ENCODE data around the gene CDC5L. TPM values are rescaled to one million over a fixed set of nuclear protein-coding genes. Genes with fewer than 3 reads are reported as not detected.

CDC5L gene
- total and polyA plus RNA-seq, 2 experiments from 2014 or later = 27.0 to 32.5 TPM

GRCh38 chr6:44409207-44409794 lies 21.8 kb downstream of the CDC5L start:
- H3K4me1 Mint-ChIP-seq = no peaks in the 10 kb centered on the region
- Histone ChIP-seq H3K27ac (ENCODE audit: low read depth) (no peak overlapping the region), H4K20me1 (replicated peaks; ENCODE audit: insufficient read depth) (peaks cover 20% of the 10 kb centered on the region), H3K9me2 (ENCODE audit: insufficient read depth) (no peaks in the 10 kb centered on the region), H3K4me2 (no peak overlapping the region), H3K36me3 (ENCODE audit: insufficient read depth) (peaks cover 46% of the 10 kb centered on the region), H3K4me1 (ENCODE audit: insufficient read depth) (no peaks in the 10 kb centered on the region), H3F3A (replicated peaks; ENCODE audit: low read depth) (no peaks in the 10 kb centered on the region), H3K79me2 (replicated peaks; ENCODE audit: insufficient read depth) (peaks cover 33% of the 10 kb centered on the region), H2AFZ (no peak overlapping the region), H3K27me3 (ENCODE audit: insufficient read depth) (no peaks in the 10 kb centered on the region), H3K4me3 (no peak overlapping the region)
- H3K27ac Mint-ChIP-seq = no peak overlapping the region
- H3K4me3 Mint-ChIP-seq = no peak overlapping the region
- no peaks in the 10 kb centered on the region for H3K27me3 Mint-ChIP-seq (ENCODE audit: insufficient read depth, low read depth, poor library complexity)
- no peak for ATAC-seq
- DNase-seq (ENCODE audit: low spot score) = no peak
- peaks cover 73% of the 10 kb centered on the region for H3K36me3 Mint-ChIP-seq (ENCODE audit: low read depth)
- H3K9me3 Mint-ChIP-seq = no peaks in the 10 kb centered on the region
- TF ChIP-seq, protein P1, sequence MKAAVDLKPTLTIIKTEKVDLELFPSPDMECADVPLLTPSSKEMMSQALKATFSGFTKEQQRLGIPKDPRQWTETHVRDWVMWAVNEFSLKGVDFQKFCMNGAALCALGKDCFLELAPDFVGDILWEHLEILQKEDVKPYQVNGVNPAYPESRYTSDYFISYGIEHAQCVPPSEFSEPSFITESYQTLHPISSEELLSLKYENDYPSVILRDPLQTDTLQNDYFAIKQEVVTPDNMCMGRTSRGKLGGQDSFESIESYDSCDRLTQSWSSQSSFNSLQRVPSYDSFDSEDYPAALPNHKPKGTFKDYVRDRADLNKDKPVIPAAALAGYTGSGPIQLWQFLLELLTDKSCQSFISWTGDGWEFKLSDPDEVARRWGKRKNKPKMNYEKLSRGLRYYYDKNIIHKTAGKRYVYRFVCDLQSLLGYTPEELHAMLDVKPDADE (IDR thresholded peaks at IDR 0.05) = no peak
- TF ChIP-seq ZNF114 (CRISPR knock-in tag; IDR thresholded peaks at IDR 0.05) (no peak), CTCF (conservative IDR thresholded peaks at IDR 0.05; ENCODE audit: low read depth in 2 of 2) (no peak), JUNB (IDR thresholded peaks at IDR 0.05; ENCODE audit: unreplicated experiment) (no peak), STAT1 (IDR thresholded peaks at IDR 0.05; ENCODE audit: unreplicated experiment) (no peak), POLR2AphosphoS5 (IDR thresholded peaks at IDR 0.05; ENCODE audit: low read depth) (no peak), NANOG (IDR thresholded peaks at IDR 0.05; ENCODE audit: borderline replicate concordance) (no peak), CREB1 (CRISPR knock-in tag; IDR thresholded peaks at IDR 0.05; ENCODE audit: low read depth) (no peak), EZH2 (IDR thresholded peaks at IDR 0.05; ENCODE audit: low read depth, unreplicated experiment) (no peak), EZH2phosphoT487 (IDR thresholded peaks at IDR 0.05; ENCODE audit: unreplicated experiment) (no peak), ZNF331 (CRISPR knock-in tag; IDR thresholded peaks at IDR 0.05; ENCODE audit: low read depth) (no peak)
- TF ChIP-seq, protein P2, sequence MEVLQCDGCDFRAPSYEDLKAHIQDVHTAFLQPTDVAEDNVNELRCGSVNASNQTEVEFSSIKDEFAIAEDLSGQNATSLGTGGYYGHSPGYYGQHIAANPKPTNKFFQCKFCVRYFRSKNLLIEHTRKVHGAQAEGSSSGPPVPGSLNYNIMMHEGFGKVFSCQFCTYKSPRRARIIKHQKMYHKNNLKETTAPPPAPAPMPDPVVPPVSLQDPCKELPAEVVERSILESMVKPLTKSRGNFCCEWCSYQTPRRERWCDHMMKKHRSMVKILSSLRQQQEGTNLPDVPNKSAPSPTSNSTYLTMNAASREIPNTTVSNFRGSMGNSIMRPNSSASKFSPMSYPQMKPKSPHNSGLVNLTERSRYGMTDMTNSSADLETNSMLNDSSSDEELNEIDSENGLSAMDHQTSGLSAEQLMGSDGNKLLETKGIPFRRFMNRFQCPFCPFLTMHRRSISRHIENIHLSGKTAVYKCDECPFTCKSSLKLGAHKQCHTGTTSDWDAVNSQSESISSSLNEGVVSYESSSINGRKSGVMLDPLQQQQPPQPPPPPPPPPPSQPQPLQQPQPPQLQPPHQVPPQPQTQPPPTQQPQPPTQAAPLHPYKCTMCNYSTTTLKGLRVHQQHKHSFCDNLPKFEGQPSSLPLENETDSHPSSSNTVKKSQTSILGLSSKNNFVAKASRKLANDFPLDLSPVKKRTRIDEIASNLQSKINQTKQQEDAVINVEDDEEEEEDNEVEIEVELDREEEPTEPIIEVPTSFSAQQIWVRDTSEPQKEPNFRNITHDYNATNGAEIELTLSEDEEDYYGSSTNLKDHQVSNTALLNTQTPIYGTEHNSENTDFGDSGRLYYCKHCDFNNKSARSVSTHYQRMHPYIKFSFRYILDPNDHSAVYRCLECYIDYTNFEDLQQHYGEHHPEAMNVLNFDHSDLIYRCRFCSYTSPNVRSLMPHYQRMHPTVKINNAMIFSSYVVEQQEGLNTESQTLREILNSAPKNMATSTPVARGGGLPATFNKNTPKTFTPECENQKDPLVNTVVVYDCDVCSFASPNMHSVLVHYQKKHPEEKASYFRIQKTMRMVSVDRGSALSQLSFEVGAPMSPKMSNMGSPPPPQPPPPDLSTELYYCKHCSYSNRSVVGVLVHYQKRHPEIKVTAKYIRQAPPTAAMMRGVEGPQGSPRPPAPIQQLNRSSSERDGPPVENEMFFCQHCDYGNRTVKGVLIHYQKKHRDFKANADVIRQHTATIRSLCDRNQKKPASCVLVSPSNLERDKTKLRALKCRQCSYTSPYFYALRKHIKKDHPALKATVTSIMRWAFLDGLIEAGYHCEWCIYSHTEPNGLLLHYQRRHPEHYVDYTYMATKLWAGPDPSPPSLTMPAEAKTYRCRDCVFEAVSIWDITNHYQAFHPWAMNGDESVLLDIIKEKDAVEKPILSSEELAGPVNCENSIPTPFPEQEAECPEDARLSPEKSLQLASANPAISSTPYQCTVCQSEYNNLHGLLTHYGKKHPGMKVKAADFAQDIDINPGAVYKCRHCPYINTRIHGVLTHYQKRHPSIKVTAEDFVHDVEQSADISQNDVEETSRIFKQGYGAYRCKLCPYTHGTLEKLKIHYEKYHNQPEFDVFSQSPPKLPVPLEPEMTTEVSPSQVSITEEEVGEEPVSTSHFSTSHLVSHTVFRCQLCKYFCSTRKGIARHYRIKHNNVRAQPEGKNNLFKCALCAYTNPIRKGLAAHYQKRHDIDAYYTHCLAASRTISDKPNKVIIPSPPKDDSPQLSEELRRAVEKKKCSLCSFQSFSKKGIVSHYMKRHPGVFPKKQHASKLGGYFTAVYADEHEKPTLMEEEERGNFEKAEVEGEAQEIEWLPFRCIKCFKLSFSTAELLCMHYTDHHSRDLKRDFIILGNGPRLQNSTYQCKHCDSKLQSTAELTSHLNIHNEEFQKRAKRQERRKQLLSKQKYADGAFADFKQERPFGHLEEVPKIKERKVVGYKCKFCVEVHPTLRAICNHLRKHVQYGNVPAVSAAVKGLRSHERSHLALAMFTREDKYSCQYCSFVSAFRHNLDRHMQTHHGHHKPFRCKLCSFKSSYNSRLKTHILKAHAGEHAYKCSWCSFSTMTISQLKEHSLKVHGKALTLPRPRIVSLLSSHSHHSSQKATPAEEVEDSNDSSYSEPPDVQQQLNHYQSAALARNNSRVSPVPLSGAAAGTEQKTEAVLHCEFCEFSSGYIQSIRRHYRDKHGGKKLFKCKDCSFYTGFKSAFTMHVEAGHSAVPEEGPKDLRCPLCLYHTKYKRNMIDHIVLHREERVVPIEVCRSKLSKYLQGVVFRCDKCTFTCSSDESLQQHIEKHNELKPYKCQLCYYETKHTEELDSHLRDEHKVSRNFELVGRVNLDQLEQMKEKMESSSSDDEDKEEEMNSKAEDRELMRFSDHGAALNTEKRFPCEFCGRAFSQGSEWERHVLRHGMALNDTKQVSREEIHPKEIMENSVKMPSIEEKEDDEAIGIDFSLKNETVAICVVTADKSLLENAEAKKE (CRISPR knock-in tag; IDR thresholded peaks at IDR 0.05) = no peak
- TF ChIP-seq, protein P3, sequence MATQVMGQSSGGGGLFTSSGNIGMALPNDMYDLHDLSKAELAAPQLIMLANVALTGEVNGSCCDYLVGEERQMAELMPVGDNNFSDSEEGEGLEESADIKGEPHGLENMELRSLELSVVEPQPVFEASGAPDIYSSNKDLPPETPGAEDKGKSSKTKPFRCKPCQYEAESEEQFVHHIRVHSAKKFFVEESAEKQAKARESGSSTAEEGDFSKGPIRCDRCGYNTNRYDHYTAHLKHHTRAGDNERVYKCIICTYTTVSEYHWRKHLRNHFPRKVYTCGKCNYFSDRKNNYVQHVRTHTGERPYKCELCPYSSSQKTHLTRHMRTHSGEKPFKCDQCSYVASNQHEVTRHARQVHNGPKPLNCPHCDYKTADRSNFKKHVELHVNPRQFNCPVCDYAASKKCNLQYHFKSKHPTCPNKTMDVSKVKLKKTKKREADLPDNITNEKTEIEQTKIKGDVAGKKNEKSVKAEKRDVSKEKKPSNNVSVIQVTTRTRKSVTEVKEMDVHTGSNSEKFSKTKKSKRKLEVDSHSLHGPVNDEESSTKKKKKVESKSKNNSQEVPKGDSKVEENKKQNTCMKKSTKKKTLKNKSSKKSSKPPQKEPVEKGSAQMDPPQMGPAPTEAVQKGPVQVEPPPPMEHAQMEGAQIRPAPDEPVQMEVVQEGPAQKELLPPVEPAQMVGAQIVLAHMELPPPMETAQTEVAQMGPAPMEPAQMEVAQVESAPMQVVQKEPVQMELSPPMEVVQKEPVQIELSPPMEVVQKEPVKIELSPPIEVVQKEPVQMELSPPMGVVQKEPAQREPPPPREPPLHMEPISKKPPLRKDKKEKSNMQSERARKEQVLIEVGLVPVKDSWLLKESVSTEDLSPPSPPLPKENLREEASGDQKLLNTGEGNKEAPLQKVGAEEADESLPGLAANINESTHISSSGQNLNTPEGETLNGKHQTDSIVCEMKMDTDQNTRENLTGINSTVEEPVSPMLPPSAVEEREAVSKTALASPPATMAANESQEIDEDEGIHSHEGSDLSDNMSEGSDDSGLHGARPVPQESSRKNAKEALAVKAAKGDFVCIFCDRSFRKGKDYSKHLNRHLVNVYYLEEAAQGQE (IDR thresholded peaks at IDR 0.05; ENCODE audit: unreplicated experiment) = no peak

Measured in GM23338 (cell line).